Fibroblast of skin of right biceps (primary cell): ENCODE measurements around the gene RBM25.
A peak's percentile ranks its signal among the peaks of the same experiment; 100 is the strongest.

ENCODE experiments used
- DNase-seq: peaks from one replicate; pipeline ENCODE4 v3.0.0-alpha.2; 2013

RBM25 gene

GRCh38 chr14:73172500-73172899 is 114.2 kb downstream of the RBM25 start:
- no peak for DNase-seq

GRCh38 chr14:73173092-73173735 is 114.9 kb downstream of the RBM25 start:
- DNase-seq = peak; percentile 53
